ENCODE results near the gene NAIF1.
A peak's percentile ranks its signal among the peaks of the same experiment; 100 is the strongest.

NAIF1 gene

DNA sequence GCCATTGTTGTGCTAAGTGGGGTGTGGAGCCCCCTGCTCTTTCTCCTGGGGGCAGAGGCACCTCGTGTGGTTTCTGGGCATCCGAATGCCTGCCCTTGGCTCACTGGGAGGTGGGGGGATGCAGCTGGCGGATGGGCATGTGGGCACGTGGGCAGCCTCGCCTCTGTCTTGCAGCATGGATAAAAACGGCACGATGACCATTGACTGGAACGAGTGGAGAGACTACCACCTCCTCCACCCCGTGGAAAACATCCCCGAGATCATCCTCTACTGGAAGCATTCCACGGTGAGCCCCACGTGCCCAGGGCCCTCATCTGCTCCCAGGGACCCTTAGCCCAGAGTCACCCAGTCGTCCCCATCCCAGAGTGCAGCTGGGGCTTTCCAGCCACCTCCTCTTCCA is 35.1 kb upstream of the NAIF1 start:
- no peak for DNase-seq (ENCODE audit: low read depth in 2 of 2)

DNA sequence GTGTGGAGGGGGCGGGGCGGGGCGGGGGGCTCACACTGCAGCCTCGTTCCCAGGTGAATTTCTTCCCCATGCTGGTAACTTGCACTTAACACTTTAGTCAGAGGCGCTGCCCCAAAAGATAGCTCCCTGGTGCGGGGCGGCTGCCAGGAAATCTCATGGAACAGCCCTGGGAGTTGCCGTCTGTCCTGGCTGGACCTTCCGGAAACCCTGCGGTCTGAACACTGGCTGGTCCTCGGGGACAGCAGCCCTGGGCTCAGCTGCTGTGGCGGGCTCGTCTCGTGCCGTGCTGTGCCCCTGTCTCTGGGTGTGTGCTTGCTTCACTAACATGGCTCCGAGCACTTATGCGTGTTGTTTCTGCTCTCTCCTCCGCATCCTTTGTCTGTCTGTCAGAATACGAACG is 34.6 kb upstream of the NAIF1 start:
- no peak for DNase-seq (ENCODE audit: low read depth in 2 of 2)

DNA sequence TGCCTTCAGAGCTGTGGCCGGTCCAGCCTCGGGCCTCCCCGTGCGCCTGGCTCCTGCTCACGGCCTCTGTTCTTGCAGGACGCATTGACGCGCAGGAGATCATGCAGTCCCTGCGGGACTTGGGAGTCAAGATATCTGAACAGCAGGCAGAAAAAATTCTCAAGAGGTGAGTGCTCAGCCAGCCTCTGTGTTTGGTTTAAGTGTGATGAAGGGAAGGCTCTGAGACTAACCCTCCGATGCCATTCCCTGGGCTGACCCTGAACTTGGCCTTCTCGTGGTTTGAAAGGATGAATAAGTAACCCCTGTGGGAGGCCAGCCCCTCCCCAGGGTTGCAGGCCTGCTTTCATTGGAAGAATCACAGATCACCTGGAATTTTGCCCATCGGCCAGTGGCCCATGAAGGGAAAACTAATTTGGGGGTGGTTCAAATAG is 34.1 kb upstream of the NAIF1 start:
- DNase-seq (ENCODE audit: low read depth in 2 of 2), result no peak

DNA sequence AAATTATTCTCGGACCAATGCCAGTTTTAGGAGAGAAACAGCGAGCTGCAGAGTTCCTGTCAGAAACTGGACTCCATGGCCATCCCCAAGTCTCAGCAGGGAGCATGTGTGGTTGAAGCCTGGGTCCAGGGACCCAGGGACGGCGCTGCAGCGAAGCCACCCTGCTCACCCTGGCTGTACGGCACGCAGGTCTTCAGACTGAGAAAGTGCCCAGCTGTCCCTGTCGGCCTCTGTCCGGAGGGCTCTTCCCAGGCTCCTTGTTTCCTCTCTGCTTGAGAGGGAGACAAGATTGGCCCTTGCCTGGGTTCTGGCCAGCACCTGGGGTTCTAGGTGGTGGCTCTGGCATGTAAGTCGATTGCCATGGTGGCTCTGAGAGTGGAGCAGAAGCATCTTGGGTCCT is 33.5 kb upstream of the NAIF1 start:
- no peak for DNase-seq (ENCODE audit: low read depth in 2 of 2)

DNA sequence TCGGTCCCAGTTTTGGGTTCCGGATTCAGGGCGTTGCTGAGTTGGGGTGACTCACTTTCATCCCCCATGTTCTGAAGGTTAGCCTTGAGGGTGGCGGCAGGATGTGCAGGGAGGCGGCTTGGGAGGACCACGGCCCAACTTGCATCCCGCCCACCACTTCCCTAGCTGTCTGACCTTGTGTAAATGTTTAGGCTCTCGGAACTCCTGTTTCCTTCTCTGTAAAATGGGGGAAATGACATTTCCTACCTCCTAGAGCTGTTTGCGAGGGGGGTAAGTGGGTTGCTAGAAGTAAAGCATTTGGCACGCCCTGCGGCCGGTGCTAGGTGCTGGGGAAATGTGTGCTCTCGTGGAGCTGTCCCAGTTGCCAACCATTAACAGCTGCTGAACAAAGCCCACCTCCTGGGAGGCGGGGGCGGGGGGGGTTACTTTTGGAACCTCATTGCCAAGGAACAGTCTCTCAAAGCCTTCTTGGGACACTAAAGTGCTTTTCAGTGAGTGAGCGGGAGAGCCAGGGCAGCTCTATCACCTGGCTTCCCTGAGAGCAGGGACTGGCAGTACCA is 32.9 kb upstream of the NAIF1 start:
- DNase-seq (ENCODE audit: low read depth in 2 of 2), result no peak

DNA sequence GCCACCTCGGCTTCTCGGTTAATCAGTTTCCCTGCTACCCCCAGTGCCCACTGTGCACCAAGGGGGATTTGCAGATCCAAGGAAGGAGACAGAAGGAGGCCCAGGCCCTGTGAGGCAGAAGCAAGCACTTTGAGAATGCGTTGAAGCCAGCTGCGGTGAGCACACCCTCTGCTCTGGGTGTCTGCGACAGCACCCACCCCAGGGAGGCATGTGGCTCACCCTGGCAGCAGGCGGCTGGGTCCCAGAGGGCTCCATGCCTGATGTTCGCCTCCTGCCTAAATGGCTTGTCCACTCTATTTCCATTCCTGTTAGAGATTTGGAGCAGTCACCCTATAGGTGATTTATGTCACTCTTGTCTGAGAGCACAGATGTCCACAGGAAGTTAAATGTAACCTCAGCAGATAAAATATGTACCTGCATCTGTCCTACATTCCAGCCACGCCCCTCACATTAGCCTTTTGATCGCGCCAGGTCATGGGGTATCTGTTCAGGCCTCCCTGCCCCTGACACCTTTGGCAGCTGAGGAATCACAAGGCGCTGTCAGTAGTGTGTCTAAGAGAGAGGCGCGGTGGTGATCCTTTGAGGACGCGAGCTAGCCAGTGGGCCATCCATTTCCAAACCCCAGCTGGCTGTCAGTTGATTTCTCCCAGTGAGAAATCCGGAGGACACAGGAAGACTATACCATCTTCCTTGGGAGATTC is 32.3 kb upstream of the NAIF1 start:
- no peak for DNase-seq (ENCODE audit: low read depth in 2 of 2)

DNA sequence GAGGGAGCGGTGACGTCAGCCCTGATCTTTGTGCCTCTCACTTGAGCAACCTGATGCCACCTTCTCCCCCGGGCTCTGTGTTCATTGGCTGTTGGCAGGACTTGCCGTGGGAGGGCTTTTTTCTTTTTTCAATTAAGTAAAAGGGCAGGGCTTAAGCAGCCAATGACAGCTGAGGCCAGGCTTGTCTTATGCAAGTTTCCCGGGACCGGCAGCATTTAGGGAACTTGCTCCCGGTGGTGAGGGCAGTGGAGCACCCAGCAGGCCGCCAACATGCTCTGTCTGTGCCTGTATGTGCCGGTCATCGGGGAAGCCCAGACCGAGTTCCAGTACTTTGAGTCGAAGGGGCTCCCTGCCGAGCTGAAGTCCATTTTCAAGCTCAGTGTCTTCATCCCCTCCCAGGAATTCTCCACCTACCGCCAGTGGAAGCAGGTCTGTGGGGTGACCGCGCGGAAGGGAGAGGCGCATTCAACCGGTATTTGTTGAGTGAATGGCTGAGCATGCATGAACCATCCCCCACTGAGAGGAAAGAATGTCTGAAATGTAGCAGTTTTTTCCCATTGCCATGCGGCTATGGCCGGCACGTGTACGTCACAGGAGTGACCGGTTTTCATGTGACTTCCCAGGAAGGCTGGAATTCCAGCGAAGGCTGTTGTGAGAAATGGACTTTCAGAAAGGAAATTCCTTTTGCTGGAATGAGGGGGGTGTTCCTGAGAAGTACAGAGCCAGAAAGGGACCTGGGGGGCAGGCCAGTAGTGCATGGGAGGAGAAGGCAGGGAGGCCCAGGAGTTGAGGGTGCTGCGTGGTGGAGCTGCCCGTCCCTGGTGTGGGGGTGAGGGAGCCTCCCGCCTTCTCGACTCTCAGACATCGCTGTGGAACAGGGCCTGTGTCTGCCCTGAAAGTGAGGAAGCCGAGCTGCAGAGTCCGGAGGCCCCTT is 31.4 kb upstream of the NAIF1 start:
- DNase-seq (ENCODE audit: low read depth in 2 of 2), result peak; percentile 36 to 57

DNA sequence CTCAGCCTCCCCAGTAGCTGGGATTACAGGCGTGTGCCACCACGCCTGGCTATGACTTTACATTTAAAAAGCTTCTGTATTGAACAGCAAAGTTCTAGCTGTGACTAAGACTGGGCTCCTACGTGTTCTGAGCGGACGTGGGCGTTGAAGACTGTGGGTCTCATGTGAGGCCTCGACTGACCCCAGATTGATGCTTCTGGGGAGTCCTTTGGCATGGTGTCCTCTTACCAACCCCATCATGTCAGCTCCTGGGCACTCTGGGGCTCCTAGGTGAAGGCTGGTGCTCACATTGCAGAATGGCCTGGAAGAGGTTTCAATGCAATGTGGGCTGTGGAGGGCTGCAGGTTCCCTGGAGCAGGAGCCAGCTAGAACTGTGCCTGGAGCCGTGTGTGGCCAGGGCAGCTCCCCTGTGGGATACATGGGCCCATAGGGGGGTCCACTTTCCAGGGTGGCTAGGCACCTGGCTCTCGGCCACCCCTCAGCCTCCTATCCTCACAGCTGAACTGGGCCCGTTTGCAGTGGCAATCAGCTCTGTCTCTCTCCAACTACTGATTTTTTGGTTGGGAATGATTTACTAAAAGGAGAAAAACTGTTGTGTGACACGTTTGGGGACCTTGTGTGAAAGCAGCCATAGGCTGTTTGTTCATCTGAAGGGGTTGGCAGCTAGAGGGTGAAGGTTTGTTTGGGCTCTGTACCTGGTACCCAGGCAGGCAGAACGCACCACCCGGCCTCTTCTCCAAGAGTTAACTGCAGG is 30.6 kb upstream of the NAIF1 start:
- no peak for DNase-seq (ENCODE audit: low read depth in 2 of 2)

DNA sequence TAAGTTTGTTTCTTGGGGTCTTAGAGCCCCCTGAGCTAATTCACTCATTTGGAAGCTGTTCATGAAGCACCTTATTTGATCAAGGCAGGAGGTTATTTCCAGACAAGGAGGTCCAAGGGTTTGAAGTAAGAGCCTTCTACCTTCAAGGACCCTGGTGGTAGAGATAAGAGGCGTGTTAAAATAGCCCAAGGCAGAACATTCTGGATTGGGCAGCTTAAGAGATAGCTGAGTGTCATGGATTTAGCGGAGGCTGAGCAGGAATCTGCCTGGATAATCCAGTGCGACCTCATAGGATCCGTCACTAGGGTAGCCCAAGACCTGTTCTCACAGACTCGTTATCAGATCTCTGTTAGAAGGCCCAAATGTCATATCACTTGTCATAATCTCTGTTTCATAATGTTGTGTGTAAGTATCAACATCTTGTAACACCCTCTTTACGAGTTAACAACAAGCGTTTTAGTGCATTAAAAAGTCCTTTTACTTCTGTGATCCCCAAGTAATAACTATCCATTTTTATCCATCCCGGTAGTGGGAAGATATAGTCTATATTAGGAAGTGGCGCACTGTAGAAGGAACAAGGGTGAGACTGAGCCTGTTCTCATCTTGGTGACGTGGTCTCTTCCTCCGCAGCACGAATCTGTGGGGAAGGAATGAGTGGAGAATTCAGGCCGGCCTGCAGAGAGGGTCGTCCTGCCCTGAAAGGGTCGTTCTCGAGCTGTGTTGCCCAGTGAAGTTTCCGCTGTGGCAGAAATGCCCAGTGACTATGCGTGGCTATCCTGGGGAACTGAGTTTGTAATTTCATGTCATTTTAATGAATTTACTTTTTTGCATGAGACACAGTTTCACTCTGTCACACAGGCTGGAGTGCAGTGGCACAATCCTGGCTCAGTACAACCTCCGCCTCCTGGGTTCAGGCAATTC is 29.8 kb upstream of the NAIF1 start:
- no peak for DNase-seq (ENCODE audit: low read depth in 2 of 2)

DNA sequence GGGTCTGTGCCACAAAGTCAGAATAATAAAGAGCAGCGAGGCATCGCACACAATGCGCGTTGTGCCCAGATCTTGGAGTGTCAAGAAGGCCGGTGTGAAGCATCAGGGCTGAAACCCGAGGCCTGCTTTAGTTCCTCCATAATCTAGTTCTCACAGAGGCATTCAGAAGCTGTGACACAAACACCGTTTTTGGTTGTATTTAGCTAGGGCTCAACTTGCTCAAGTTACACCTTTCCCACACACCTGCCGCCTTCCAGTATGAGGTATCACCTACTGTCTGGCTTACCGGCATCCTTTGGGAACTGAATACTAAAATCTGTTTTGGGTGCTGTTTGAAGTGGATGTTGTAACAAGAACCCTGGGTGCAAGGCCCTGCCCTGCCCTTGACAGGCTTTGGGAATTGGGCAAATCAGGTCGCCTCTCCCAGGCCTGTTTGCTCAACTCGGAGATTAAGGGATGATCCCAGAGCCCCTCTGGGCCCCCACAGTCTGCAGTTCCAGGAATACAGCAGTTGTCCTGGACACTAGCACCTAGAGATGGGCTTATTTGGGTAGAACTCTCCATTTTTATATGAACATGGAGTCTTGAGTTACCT is 27.9 kb upstream of the NAIF1 start:
- DNase-seq (ENCODE audit: low read depth in 2 of 2), result no peak

DNA sequence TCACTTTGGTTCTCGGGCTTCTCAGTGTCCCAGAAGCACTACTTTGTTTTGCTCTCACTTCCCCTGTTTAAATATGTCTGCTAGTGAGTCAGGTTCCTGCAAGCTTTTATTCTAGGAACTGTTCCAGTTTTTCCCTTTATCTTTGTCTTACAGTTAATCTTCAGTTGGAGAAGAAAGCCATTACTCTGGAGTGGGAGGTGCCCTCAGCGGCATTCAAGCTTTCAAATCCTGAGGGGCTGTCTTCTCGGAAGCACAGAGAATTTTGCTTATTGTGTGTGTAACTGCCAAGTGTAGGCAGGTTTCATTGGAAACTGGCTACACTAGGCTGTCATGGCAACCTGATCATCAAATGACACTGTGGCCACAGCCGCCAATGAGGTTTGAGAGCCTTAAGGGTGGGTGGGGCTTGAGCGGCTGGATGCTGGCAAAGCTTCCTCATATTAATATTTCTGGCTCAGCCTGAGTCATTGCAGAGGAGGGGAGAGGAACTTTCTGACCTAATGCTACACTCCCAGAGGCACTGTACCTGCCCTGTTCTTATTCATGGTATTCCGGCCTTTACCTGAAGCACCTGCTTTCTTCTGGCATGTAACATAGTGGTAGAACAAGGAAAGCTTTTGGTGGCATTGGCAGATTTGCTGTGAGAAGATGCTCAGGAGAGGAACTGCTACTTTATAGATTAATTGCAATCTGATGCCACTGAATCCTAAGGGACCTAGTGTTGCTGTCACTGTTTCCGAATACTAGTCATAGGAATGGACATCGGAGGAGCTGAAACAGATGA is 27.2 kb upstream of the NAIF1 start:
- peak; percentile 63 to 83 for DNase-seq (ENCODE audit: low read depth in 2 of 2)

DNA sequence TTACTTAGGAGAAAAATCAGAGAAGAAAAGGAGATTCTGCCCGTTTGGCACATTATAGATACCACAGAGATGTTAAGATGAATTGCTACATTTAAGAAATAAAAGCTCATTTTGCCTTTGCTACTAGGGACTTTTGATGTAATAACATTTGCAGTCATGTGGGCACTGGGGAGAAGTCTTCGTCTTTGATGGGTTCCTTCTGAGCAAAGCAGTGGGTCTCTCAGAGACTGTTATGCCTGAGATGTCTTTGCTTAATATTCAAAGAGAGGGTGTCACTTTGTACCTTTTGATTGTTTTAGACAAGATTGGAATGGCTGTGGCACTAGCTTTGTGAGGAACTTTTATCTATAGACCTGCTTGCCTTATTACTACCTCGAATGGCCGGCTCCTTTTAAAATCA is 25.9 kb upstream of the NAIF1 start:
- no peak for DNase-seq (ENCODE audit: low read depth in 2 of 2)

DNA sequence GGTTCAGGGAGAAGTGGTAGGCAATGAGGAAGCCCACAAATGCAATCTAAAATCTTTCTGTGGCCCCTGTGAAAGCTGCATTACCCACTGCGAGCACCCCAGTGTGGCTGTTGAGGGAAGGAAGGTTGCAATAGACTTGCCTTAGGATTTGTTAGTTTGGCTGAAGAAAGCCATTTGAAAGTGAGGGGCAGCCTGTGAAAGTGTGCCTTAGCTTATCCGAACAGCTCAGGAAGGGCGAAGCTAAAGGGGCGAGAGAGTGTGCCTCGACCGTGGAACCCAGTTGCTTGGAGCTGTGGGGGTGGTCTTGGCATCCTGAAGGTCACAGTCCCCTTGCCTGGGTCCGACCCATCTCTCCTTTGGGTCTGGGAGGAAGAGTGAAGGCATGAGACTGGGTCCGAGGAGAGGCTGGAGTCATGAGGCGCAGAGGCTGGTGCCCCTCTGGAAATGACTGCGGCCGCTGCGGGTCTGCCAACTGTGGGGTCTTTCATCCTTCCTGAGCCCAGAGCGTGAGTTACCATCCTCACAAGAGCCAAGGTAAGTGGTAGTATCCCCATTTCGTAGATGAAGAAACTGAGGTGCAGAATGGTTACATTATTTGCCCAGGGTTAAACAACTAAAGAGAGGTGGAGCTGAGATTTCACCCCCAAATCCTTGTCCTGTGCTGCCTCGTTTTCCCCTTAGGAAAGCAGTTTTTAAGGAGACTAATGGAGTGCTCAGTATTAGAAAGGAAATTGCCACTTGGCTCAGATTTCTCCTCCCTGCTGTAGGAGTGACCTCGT is 25.3 kb upstream of the NAIF1 start:
- no peak for DNase-seq (ENCODE audit: low read depth in 2 of 2)

DNA sequence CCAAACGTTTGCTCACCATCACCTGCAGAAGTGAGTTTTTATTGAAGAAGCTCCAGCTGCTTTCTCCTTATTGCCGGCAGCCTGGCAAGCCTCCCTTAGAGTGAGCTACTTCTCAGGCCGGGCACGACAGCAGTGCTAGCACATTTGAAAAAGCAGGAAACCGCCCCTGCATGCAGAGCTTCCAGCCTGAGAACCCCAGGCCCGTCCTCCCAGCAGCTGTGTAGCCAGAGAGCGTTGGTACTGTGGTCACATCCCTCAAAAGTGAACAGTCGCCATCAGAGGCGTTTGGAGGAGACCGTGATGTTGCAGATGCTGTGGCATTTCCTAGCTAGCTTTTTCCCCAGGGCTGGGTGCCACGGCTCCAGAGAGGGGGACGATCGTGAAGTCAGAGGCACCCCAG is 24.5 kb upstream of the NAIF1 start:
- DNase-seq (ENCODE audit: low read depth in 2 of 2), result no peak

DNA sequence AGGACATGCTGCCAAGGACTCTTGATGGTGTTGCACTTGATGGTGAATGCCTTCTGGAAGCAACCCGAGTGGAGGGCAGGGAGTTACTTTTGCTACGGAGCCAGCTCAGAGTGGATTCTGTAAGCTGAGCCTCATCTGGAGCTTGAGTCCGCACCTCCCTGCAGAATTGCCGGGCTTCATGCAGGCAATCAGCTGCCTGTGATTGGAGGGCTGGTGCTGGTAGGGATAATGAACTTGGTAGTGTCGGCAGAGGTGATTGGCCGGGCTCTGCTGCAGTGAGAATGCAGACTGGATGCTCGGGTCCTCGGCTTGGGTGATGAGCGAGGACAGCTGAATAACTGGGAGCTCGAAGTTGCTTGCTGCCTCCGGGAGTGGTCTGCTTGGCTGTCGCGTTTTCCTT is 24.0 kb upstream of the NAIF1 start:
- DNase-seq (ENCODE audit: low read depth in 2 of 2), result no peak

DNA sequence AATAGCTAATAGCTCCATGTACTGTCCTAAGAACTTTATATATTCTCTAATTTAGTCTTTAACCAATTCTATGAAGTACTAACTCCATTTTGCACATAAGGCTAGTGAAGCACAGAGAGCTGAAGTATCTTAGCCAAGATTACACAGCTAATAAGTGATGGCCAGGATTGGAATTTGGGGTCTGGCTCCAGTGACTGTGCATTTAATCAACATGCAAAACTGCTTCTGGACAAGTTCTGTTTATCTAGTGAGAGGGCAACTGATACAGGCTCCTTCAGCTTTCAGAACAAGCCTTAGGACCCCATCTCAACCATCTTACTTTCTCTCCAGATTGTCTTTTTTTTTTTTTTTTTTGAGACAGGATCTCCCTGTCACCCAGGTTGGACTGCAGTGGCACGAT is 22.2 kb upstream of the NAIF1 start:
- no peak for DNase-seq (ENCODE audit: low read depth in 2 of 2)

DNA sequence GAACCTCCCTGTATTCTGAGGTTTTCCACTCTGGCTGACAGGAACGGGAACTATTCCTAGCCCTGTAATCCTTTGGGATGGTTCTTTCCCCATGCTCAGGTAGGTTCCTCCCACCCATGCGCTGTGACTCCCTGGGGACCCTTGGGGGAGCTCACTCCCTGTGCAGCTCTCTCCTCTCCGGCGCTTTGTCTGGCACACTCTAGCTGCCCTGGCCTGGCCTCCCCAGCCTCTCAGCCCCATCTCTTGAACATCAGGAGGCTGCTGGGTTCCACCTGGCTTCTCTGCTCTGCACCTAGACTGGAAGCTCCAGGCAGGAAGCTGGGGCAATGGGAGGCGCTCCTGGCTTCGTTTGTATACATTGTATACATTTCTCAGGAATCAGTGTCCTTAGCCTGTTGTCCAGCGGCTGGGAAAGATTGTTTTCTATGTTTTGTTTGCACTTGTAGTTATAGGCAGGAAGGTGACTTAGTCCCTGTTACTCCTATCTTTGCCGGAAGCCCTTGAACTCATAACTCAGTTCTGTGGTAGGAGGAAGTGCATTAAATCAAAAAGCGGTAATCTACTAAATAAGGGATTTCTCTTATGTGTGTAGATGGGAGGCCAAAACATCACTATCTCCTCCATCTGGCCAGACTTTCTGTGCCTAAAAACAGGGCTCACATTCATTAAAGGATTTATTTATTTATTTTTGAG is 21.3 kb upstream of the NAIF1 start:
- no peak for DNase-seq (ENCODE audit: low read depth in 2 of 2)

DNA sequence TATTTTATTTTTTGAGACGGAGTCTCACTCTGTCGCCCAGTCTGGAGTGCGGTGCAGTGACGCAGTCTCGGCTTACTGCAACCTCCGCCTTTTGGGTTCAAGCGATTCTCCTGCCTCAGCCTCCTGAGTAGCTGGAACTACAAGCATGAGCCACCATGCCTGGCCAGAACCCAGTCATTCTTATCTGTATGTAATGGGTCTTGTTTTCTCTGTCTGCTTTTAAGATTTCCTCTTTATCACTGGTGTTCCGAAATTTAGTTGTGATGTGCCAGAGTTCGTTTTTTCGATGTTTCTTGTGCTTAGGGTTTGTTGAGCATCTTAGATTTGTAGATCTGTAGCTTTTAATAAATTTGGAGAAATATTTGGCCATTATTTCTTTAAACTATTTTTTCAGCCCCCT is 20.1 kb upstream of the NAIF1 start:
- no peak for DNase-seq (ENCODE audit: low read depth in 2 of 2)

All from stimulated activated CD4-positive, alpha-beta T cell treated with anti-CD3 and anti-CD28 coated beads, Interleukin-4, amount 100 ng/mL, for 48 hours (primary cell).